OCI-LY7 (cell line): ENCODE data around the gene SEM1.

Experiments used
- EZH2phosphoT487 ChIP-seq: fragments of 200-600 bp; sonication (generic); IDR thresholded peaks from 2 replicates; pipeline ENCODE4 v1.6.1; 2018; ENCODE audit warnings: low read depth, borderline replicate concordance, mild to moderate bottlenecking, mixed run types, antibody characterized with exemption, low read length, moderate library complexity, mixed read lengths
- TF ChIP-seq, protein P1 (sequence below): fragments of 200-600 bp; sonication (generic); conservative IDR thresholded peaks from 2 replicates; pipeline ENCODE4 v1.5.1; 2014; ENCODE audit warnings: mild to moderate bottlenecking, antibody characterized with exemption, low read length, moderate library complexity, mixed read lengths

DNA sequence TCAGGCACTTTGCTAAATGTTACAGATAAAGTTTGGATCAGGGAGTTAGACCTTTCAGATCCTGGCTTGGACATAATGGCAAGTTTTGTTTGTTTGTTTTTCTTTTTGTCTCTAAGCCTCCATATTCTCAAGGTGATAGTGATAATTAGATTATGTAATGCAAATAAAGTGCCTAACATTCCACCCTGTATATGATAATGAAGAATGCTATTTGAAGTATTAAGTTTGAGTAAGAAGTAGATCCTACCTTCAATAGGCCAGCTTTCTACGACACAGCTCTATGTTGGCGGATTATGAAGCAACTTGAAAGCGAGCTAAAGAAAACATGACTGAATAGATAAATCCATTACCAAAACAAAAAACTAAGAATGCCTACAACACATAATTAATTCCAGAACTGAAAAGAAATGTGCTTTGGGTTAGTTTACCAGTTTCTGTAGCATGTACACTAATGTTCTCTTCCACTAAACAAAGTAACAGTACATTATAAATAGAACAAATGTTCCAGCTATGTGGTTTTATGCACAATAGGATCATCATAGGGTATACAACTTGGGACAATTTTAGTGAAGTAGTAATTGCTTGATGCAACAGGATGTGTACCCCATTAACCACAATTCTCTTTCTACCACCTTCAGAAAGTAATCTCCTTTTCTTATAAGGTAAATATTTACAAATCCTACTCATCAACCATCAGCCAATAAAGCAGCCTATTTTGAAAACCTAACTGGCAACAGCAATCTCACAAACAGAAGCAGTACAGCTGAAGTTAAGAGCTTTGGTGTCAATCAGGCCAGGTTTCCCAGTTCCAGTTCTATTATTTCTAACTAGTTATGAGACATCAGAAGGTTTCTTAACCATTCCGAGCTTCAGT is 1.5 kb downstream of the SEM1 start:
- no peak for TF ChIP-seq EZH2phosphoT487
- TF ChIP-seq, protein P1, sequence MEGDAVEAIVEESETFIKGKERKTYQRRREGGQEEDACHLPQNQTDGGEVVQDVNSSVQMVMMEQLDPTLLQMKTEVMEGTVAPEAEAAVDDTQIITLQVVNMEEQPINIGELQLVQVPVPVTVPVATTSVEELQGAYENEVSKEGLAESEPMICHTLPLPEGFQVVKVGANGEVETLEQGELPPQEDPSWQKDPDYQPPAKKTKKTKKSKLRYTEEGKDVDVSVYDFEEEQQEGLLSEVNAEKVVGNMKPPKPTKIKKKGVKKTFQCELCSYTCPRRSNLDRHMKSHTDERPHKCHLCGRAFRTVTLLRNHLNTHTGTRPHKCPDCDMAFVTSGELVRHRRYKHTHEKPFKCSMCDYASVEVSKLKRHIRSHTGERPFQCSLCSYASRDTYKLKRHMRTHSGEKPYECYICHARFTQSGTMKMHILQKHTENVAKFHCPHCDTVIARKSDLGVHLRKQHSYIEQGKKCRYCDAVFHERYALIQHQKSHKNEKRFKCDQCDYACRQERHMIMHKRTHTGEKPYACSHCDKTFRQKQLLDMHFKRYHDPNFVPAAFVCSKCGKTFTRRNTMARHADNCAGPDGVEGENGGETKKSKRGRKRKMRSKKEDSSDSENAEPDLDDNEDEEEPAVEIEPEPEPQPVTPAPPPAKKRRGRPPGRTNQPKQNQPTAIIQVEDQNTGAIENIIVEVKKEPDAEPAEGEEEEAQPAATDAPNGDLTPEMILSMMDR = no peak
